ENCODE measurements around the gene DBP. TPM values are rescaled to one million over a fixed set of nuclear protein-coding genes. Genes with fewer than 3 reads are reported as not detected.

The DBP gene
- polyA plus RNA-seq, 12 donors: 3.7 to 11.3 (median 5.3) TPM; not detected in 1

DNA sequence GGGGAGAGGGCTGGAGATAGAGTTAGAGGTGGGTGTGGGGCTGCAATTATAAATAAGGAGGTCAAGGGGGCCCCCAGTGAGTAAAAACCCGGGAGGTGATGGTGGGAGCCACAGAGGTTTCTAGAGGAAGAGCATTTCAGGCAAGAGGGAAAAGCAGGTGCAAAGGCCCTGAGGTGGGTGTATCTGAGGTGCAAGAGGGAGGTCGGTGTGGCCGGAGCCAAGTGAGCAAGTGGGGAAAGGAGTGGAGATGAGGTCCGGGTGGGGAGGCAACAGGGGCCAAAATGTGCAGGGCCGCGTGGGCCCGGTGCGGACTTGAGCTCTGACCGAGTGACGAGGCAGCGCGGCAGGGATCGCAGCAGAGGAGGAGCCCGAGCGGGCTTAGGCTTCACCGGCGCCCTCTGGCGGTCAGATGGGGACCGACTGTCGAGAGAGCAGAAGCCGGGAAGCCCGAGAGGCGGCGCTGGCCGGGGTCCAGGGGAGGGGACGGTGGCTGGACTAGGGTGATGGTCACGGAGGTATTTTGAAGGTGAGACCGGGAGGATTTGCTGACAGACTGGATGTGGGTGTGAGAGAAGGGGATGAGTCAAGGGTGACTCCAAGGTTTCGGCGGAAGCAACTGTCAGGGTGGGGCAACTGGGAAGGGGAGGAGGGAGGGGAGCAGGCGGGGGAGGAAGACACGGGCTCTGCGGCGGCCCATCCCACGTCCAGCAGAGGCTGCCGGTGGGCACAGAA is 48.3 kb downstream of the DBP start:
- peak; percentile 87 for DNase-seq

DNA sequence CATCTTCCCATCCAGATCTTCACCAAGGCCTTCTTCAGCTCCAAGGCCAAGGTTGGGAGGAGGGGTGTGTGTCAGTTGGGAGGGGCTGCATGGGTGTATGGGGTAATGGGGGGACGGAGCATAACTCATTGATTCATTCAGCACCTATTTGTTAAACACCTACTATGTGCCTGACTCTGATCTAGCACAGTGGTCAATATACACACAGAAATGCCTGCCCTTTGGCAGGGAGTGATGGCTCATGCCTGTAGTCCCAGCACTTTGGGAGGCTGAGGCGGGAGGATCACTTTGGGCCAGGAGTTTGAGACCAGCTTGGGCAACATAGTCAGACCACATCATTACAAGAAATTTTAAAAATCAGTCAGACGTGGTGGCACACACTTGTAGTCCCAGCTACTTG is 49.8 kb downstream of the DBP start:
- DNase-seq: no peak

DNA sequence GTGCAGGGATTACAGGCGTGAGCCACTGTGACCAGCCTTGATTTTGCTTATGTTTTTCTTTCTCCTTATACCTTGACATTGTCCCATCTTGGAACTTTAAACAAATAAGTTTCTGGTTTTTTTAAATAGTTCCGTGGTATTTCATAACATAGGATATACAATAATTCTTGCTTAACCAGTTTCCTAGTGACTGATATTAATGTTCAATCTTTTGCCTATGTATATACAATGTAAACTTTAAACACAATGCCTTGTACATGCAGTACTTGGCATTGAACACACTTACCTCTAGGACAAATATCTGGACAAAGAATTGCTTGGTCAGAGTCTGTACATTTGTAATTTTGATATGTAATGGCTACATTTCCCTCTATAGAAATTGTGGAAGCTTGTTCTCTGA is 55.0 kb downstream of the DBP start:
- no peak for DNase-seq

Other genes with a start within 250 kb of the DBP start
- 100 to 1,000 TPM in 11 of 12 donors, not detected in 1; 101 to 185 (median 124) TPM for gene KDELR1, start 245.8 kb downstream of the DBP start, polyA plus RNA-seq (ENCODE audit: insufficient read length in 12 of 12)
- gene GRIN2D, start 243.7 kb downstream of the DBP start, polyA plus RNA-seq (ENCODE audit: insufficient read length in 12 of 12): 1 to 10 TPM in 8 of 12 donors, under 1 TPM in 3, not detected in 1; 0.73 to 4.0 (median 1.3) TPM
- gene GRWD1, start 191.4 kb downstream of the DBP start, polyA plus RNA-seq (ENCODE audit: insufficient read length in 12 of 12): 10 to 100 TPM in 11 of 12 donors, not detected in 1; 16.6 to 25.2 (median 20.2) TPM
- 1 to 10 TPM in 3 of 12 donors, under 1 TPM in 7, not detected in 2; 0.54 to 1.3 (median 0.83) TPM for gene KCNJ14, start 181.8 kb downstream of the DBP start, polyA plus RNA-seq (ENCODE audit: insufficient read length in 12 of 12)
- gene CYTH2, start 168.0 kb downstream of the DBP start, polyA plus RNA-seq (ENCODE audit: insufficient read length in 12 of 12): 10 to 100 TPM in 11 of 12 donors, not detected in 1; 32.5 to 76.9 (median 41.0) TPM
- 1 to 10 TPM in 1 of 12 donors, under 1 TPM in 7, not detected in 4; 0.07 to 1.9 (median 0.12) TPM for gene LMTK3, start 125.5 kb downstream of the DBP start, polyA plus RNA-seq (ENCODE audit: insufficient read length in 12 of 12)
- 10 to 100 TPM in 1 of 12 donors, 1 to 10 TPM in 2, under 1 TPM in 5, not detected in 4; 0.13 to 13.1 (median 0.31) TPM for gene SULT2B1, start 85.2 kb downstream of the DBP start, polyA plus RNA-seq (ENCODE audit: insufficient read length in 12 of 12)
- under 1 TPM in 1 of 12 donors, not detected in 11; 0.57 TPM for gene SPACA4, start 30.6 kb downstream of the DBP start, polyA plus RNA-seq (ENCODE audit: insufficient read length in 12 of 12)
- gene FAM83E, start 22.3 kb downstream of the DBP start, polyA plus RNA-seq (ENCODE audit: insufficient read length in 12 of 12): 10 to 100 TPM in 1 of 12 donors, 1 to 10 TPM in 2, under 1 TPM in 4, not detected in 5; 0.09 to 18.2 (median 0.46) TPM
- 1,000 to 10,000 TPM; 1,133 to 1,917 (median 1,470) TPM for gene RPL18, start 18.2 kb downstream of the DBP start, polyA plus RNA-seq (ENCODE audit: insufficient read length in 12 of 12)
- gene SPHK2, start 17.9 kb downstream of the DBP start, polyA plus RNA-seq (ENCODE audit: insufficient read length in 12 of 12): 10 to 100 TPM in 2 of 12 donors, 1 to 10 TPM in 9, not detected in 1; 5.5 to 27.2 (median 7.2) TPM
- gene CA11, start 8.8 kb upstream of the DBP start, polyA plus RNA-seq (ENCODE audit: insufficient read length in 12 of 12): 10 to 100 TPM in 6 of 12 donors, 1 to 10 TPM in 5, not detected in 1; 5.8 to 20.9 (median 10.5) TPM
- 1 to 10 TPM in 6 of 12 donors, under 1 TPM in 4, not detected in 2; 0.56 to 2.2 (median 1.2) TPM for gene NTN5, start 35.6 kb upstream of the DBP start, polyA plus RNA-seq (ENCODE audit: insufficient read length in 12 of 12)
- 1 to 10 TPM in 1 of 12 donors, under 1 TPM in 9, not detected in 2; 0.34 to 1.2 (median 0.73) TPM for gene FUT2, start 58.6 kb upstream of the DBP start, polyA plus RNA-seq (ENCODE audit: insufficient read length in 12 of 12)
- 100 to 1,000 TPM in 5 of 12 donors, 10 to 100 TPM in 6, not detected in 1; 56.7 to 184 (median 98.5) TPM for gene MAMSTR, start 82.3 kb upstream of the DBP start, polyA plus RNA-seq (ENCODE audit: insufficient read length in 12 of 12)
- 10 to 100 TPM in 11 of 12 donors, not detected in 1; 15.1 to 39.6 (median 22.0) TPM for gene RASIP1, start 103.2 kb upstream of the DBP start, polyA plus RNA-seq (ENCODE audit: insufficient read length in 12 of 12)
- 1 to 10 TPM in 5 of 12 donors, under 1 TPM in 5, not detected in 2; 0.43 to 2.2 (median 1.1) TPM for gene IZUMO1, start 109.5 kb upstream of the DBP start, polyA plus RNA-seq (ENCODE audit: insufficient read length in 12 of 12)
- 1 to 10 TPM in 9 of 12 donors, under 1 TPM in 1, not detected in 2; 0.95 to 1.7 (median 1.4) TPM for gene FUT1, start 115.3 kb upstream of the DBP start, polyA plus RNA-seq (ENCODE audit: insufficient read length in 12 of 12)
- not detected for gene FGF21, start 118.1 kb upstream of the DBP start, polyA plus RNA-seq (ENCODE audit: insufficient read length in 12 of 12)
- 10 to 100 TPM in 11 of 12 donors, not detected in 1; 17.4 to 25.4 (median 20.7) TPM for gene BCAT2, start 173.7 kb upstream of the DBP start, polyA plus RNA-seq (ENCODE audit: insufficient read length in 12 of 12)
- gene HSD17B14, start 199.1 kb upstream of the DBP start, polyA plus RNA-seq (ENCODE audit: insufficient read length in 12 of 12): 1 to 10 TPM in 10 of 12 donors, not detected in 2; 2.5 to 4.8 (median 3.1) TPM
- gene PLEKHA4, start 231.2 kb upstream of the DBP start, polyA plus RNA-seq (ENCODE audit: insufficient read length in 12 of 12): 10 to 100 TPM in 11 of 12 donors, not detected in 1; 24.6 to 41.2 (median 30.4) TPM
- 100 to 1,000 TPM in 1 of 12 donors, 10 to 100 TPM in 10, not detected in 1; 36.2 to 100 (median 59.0) TPM for gene PPP1R15A, start 235.0 kb upstream of the DBP start, polyA plus RNA-seq (ENCODE audit: insufficient read length in 12 of 12)

All from muscle of arm (tissue), 12 donors.